Smooth muscle cell (in vitro differentiated cells): Measurements from ENCODE around the gene PRDM16. TPM values are rescaled to one million over a fixed set of nuclear protein-coding genes. Genes with fewer than 3 reads are reported as not detected.

Experiments
- DNase-seq: peaks from one replicate; lab custom pipeline; 2025; ENCODE audit not compliant: unreplicated experiment; lab: John Stamatoyannopoulos, UW
- H2AFZ ChIP-seq: fragments of 200-600 bp; sonication (generic); 2 replicates; pipeline ENCODE4 v1.6.0; 2016; ENCODE audit warnings: antibody characterized with exemption, low read depth, mild to moderate bottlenecking
- H3F3A ChIP-seq: fragments of 200-600 bp; sonication (generic); 2 replicates; pipeline ENCODE4 v1.6.0; 2017; ENCODE audit warnings: antibody characterized with exemption, low read depth
- H3K27ac ChIP-seq: fragments of 200-600 bp; sonication (generic); 2 replicates; pipeline ENCODE4 v1.5.1; 2016; ENCODE audit warnings: low read depth, mild to moderate bottlenecking
- H3K27me3 ChIP-seq: fragments of 200-600 bp; sonication (generic); 2 replicates; pipeline ENCODE4 v1.6.1; 2016; ENCODE audit warnings: low read depth, mild to moderate bottlenecking
- H3K36me3 ChIP-seq: fragments of 200-600 bp; sonication (generic); 2 replicates; pipeline ENCODE4 v1.5.1; 2016; ENCODE audit warnings: low read depth
- H3K4me1 ChIP-seq: fragments of 200-600 bp; sonication (generic); 2 replicates; pipeline ENCODE4 v1.5.1; 2016; ENCODE audit warnings: low read depth
- H3K4me2 ChIP-seq: fragments of 200-600 bp; sonication (generic); 2 replicates; pipeline ENCODE4 v1.6.0; 2016; ENCODE audit warnings: mild to moderate bottlenecking
- H3K4me3 ChIP-seq: fragments of 200-600 bp; sonication (generic); 2 replicates; pipeline ENCODE4 v1.5.1; 2016; ENCODE audit warnings: mild to moderate bottlenecking
- H3K79me2 ChIP-seq: fragments of 200-600 bp; sonication (generic); 2 replicates; pipeline ENCODE4 v1.6.0; 2016; ENCODE audit warnings: low read depth, mild to moderate bottlenecking
- H3K9ac ChIP-seq: fragments of 200-600 bp; sonication (generic); 2 replicates; pipeline ENCODE4 v1.6.0; 2016; ENCODE audit warnings: low read depth
- H3K9me3 ChIP-seq: fragments of 200-600 bp; sonication (generic); replicated peaks from 2 replicates; pipeline ENCODE4 v1.5.1; 2016; ENCODE audit warnings: low read depth
- H4K20me1 ChIP-seq: fragments of 200-600 bp; sonication (generic); 2 replicates; pipeline ENCODE4 v1.6.0; 2016; ENCODE audit warnings: low read depth
- CTCF ChIP-seq: fragments of 200-600 bp; sonication (generic); IDR thresholded peaks from 2 replicates; pipeline ENCODE4 v1.5.1; 2017; ENCODE audit warnings: borderline replicate concordance, mild to moderate bottlenecking, antibody characterized with exemption; ENCODE audit not compliant: insufficient read depth, poor library complexity, severe bottlenecking
- WGBS: methylation state at CpG from one replicate; pipeline ENCODE4 v1.1.7; 2016; ENCODE audit warnings: low lambda C conversion rate; 5-methylcytosine and 5-hydroxymethylcytosine counted together
- polyA plus RNA-seq: library from polyadenylated mRNA; unstranded; fragments of >200 nt; fragmentation: Nextera tagmentation; extraction: Ambion mirVana; gene quantifications from 2 replicates; pipeline ENCODE4 v1.2.1, GENCODE V29; 2016
- total RNA-seq: library from RNA; depleted of rRNA; stranded (reverse); fragments of >200 nt; gene quantifications from 2 replicates; pipeline ENCODE4 v1.2.3, GENCODE V29; 2014

Gene PRDM16
- total and polyA plus RNA-seq, 2 experiments from 2014 or later = 0.72 to 1.3 TPM

GRCh38 chr1:3244025-3244926 lies 175.3 kb downstream of the PRDM16 start:
- Histone ChIP-seq H3K4me1 (peaks cover 18% of the 10 kb centered on the region), H3K4me3 (no peak overlapping the region), H4K20me1 (no peaks in the 10 kb centered on the region), H3F3A (no peaks in the 10 kb centered on the region), H3K36me3 (no peaks in the 10 kb centered on the region), H3K9me3 (no peaks in the 10 kb centered on the region), H3K27me3 (peaks cover 18% of the 10 kb centered on the region), H3K9ac (no peak overlapping the region), H3K79me2 (no peaks in the 10 kb centered on the region), H3K27ac (no peak overlapping the region), H2AFZ (no peak overlapping the region), H3K4me2 (no peak overlapping the region)
- WGBS = 91% methylated on average over 37 of the region's 37 CpGs
- no peak for TF ChIP-seq CTCF
- no peak for DNase-seq

- TF ChIP-seq CTCF = no peak
- no peak overlapping the region for H3K4me2 ChIP-seq
Measured at GRCh38 chr1:3244927-3245315, 175.9 kb downstream of the PRDM16 start.

GRCh38 chr1:3245344-3245743 lies 176.3 kb downstream of the PRDM16 start:
- no peaks in the 10 kb centered on the region for H4K20me1 ChIP-seq
- DNase-seq = no peak
- no peak overlapping the region for H3K4me2 ChIP-seq
- no peaks in the 10 kb centered on the region for H3K36me3 ChIP-seq
- peaks cover 18% of the 10 kb centered on the region for H3K27me3 ChIP-seq
- H3K9ac ChIP-seq = no peak overlapping the region
- H3K79me2 ChIP-seq = no peaks in the 10 kb centered on the region
- H2AFZ ChIP-seq = no peak overlapping the region
- no peaks in the 10 kb centered on the region for H3F3A ChIP-seq
- no peak overlapping the region for H3K4me3 ChIP-seq
- H3K4me1 ChIP-seq = peaks cover 24% of the 10 kb centered on the region
- no peak for TF ChIP-seq CTCF
- no peak overlapping the region for H3K27ac ChIP-seq
- no peaks in the 10 kb centered on the region for H3K9me3 ChIP-seq
- WGBS = 70% methylated on average over 12 of the region's 12 CpGs

More at GRCh38 chr1:3244927-3245315, 175.9 kb downstream of the PRDM16 start:
- no peak overlapping the region for H3K4me3 ChIP-seq
- H2AFZ ChIP-seq = no peak overlapping the region
- H3F3A ChIP-seq = no peaks in the 10 kb centered on the region
- H4K20me1 ChIP-seq = no peaks in the 10 kb centered on the region
- 90% methylated on average over 7 of the region's 7 CpGs for WGBS
- no peaks in the 10 kb centered on the region for H3K36me3 ChIP-seq
- no peak overlapping the region for H3K27ac ChIP-seq
- peaks cover 18% of the 10 kb centered on the region for H3K27me3 ChIP-seq
- DNase-seq = no peak
- H3K4me1 ChIP-seq = peaks cover 21% of the 10 kb centered on the region
- H3K9me3 ChIP-seq = no peaks in the 10 kb centered on the region
- no peak overlapping the region for H3K9ac ChIP-seq
- H3K79me2 ChIP-seq = no peaks in the 10 kb centered on the region
